ENCODE measurements around the gene KLHL7.

The KLHL7 gene

GRCh38 chr7:23075571-23075970, 30.0 kb upstream of the KLHL7 start:
- TF ChIP-seq, protein P1, sequence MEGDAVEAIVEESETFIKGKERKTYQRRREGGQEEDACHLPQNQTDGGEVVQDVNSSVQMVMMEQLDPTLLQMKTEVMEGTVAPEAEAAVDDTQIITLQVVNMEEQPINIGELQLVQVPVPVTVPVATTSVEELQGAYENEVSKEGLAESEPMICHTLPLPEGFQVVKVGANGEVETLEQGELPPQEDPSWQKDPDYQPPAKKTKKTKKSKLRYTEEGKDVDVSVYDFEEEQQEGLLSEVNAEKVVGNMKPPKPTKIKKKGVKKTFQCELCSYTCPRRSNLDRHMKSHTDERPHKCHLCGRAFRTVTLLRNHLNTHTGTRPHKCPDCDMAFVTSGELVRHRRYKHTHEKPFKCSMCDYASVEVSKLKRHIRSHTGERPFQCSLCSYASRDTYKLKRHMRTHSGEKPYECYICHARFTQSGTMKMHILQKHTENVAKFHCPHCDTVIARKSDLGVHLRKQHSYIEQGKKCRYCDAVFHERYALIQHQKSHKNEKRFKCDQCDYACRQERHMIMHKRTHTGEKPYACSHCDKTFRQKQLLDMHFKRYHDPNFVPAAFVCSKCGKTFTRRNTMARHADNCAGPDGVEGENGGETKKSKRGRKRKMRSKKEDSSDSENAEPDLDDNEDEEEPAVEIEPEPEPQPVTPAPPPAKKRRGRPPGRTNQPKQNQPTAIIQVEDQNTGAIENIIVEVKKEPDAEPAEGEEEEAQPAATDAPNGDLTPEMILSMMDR (IDR thresholded peaks at IDR 0.05; ENCODE audit: poor library complexity, severe bottlenecking), result no peak
- Histone ChIP-seq H3K27me3 (ENCODE audit: insufficient read depth, poor library complexity, severe bottlenecking) (no peaks in the 10 kb centered on the region), H3K36me3 (ENCODE audit: low read depth) (no peaks in the 10 kb centered on the region), H3K4me1 (ENCODE audit: insufficient read depth, poor library complexity, severe bottlenecking) (peaks cover 2% of the 10 kb centered on the region), H3K4me3 (ENCODE audit: severe bottlenecking) (no peak overlapping the region), H3K27ac (ENCODE audit: poor library complexity, severe bottlenecking) (no peak overlapping the region), H3K9me3 (ENCODE audit: severe bottlenecking) (no peaks in the 10 kb centered on the region)
- no peak for ATAC-seq (ENCODE audit: low read depth)
- no peak for DNase-seq (ENCODE audit: low spot score)

DNA sequence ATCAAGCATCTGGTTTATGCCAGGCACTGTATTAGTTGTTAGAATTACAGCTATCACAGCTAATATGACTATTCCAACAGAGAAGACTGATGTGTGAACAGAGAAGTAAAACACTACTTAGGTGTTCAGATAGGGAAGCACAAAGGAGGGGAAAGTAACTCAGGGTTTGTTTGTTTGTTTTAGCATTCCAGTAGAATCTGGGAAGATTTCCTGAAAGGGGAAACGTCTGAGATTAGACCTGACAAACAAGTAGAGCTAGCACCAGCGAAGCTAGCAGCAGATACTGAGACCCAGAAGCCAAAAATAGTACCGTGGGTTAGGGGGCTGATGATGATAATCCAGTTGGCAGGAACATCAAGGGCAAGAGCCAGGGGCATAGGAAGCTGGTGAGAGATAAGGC, 28.8 kb upstream of the KLHL7 start:
- no peak overlapping the region for H3K4me3 ChIP-seq (ENCODE audit: severe bottlenecking)

GRCh38 chr7:23093111-23093510, 12.5 kb upstream of the KLHL7 start:
- no peaks in the 10 kb centered on the region for H3K27me3 ChIP-seq (ENCODE audit: insufficient read depth, poor library complexity, severe bottlenecking)
- H3K4me3 ChIP-seq (ENCODE audit: severe bottlenecking), result no peak overlapping the region
- H3K4me1 ChIP-seq (ENCODE audit: insufficient read depth, poor library complexity, severe bottlenecking), result peaks cover 18% of the 10 kb centered on the region
- peaks cover 4% of the 10 kb centered on the region for H3K9me3 ChIP-seq (ENCODE audit: severe bottlenecking)
- no peaks in the 10 kb centered on the region for H3K36me3 ChIP-seq (ENCODE audit: low read depth)
- ATAC-seq (ENCODE audit: low read depth) (peak; percentile 48; the same call in 1 of the 3 replicates), DNase-seq (ENCODE audit: low spot score) (no peak)
- peak overlapping the region; percentile 60 for H3K27ac ChIP-seq (ENCODE audit: poor library complexity, severe bottlenecking)
- TF ChIP-seq, protein P1 (IDR thresholded peaks at IDR 0.05; ENCODE audit: poor library complexity, severe bottlenecking), result no peak

More for the DNA sequence above, 28.8 kb upstream of the KLHL7 start:
- Histone ChIP-seq H3K9me3 (ENCODE audit: severe bottlenecking) (no peaks in the 10 kb centered on the region), H3K4me1 (ENCODE audit: insufficient read depth, poor library complexity, severe bottlenecking) (peaks cover 2% of the 10 kb centered on the region), H3K27me3 (ENCODE audit: insufficient read depth, poor library complexity, severe bottlenecking) (no peaks in the 10 kb centered on the region), H3K36me3 (ENCODE audit: low read depth) (no peaks in the 10 kb centered on the region), H3K27ac (ENCODE audit: poor library complexity, severe bottlenecking) (no peak overlapping the region)
- TF ChIP-seq, protein P1 (IDR thresholded peaks at IDR 0.05; ENCODE audit: poor library complexity, severe bottlenecking), result no peak
- ATAC-seq (ENCODE audit: low read depth), result no peak
- DNase-seq (ENCODE audit: low spot score), result no peak

GRCh38 chr7:23093546-23093945, 12.0 kb upstream of the KLHL7 start:
- H3K27ac ChIP-seq (ENCODE audit: poor library complexity, severe bottlenecking), result peak overlapping the region; percentile 60
- peaks cover 18% of the 10 kb centered on the region for H3K4me1 ChIP-seq (ENCODE audit: insufficient read depth, poor library complexity, severe bottlenecking)
- peaks cover 4% of the 10 kb centered on the region for H3K9me3 ChIP-seq (ENCODE audit: severe bottlenecking)
- H3K36me3 ChIP-seq (ENCODE audit: low read depth), result no peaks in the 10 kb centered on the region
- DNase-seq (ENCODE audit: low spot score), result no peak
- TF ChIP-seq, protein P1 (IDR thresholded peaks at IDR 0.05; ENCODE audit: poor library complexity, severe bottlenecking), result no peak
- H3K4me3 ChIP-seq (ENCODE audit: severe bottlenecking), result no peak overlapping the region
- no peaks in the 10 kb centered on the region for H3K27me3 ChIP-seq (ENCODE audit: insufficient read depth, poor library complexity, severe bottlenecking)
- ATAC-seq (ENCODE audit: low read depth), result peak; percentile 91

- H3K27ac ChIP-seq (ENCODE audit: poor library complexity, severe bottlenecking), result no peak overlapping the region
- H3K4me3 ChIP-seq (ENCODE audit: severe bottlenecking), result no peak overlapping the region
- H3K9me3 ChIP-seq (ENCODE audit: severe bottlenecking), result peaks cover 4% of the 10 kb centered on the region
- H3K4me1 ChIP-seq (ENCODE audit: insufficient read depth, poor library complexity, severe bottlenecking), result peaks cover 18% of the 10 kb centered on the region
- TF ChIP-seq, protein P1 (IDR thresholded peaks at IDR 0.05; ENCODE audit: poor library complexity, severe bottlenecking), result no peak
- H3K36me3 ChIP-seq (ENCODE audit: low read depth), result no peaks in the 10 kb centered on the region
- DNase-seq (ENCODE audit: low spot score), result no peak
- ATAC-seq (ENCODE audit: low read depth), result no peak
- H3K27me3 ChIP-seq (ENCODE audit: insufficient read depth, poor library complexity, severe bottlenecking), result no peaks in the 10 kb centered on the region
Measured at GRCh38 chr7:23096518-23097290, 8.9 kb upstream of the KLHL7 start.
